ENCODE results near the gene RSBN1. TPM values are rescaled to one million over a fixed set of nuclear protein-coding genes. Genes with fewer than 3 reads are reported as not detected.
A peak's percentile ranks its signal among the peaks of the same experiment; 100 is the strongest.

The RSBN1 gene
- total and polyA plus RNA-seq, 10 of the 15 experiments (the other 5 are each of a cell fraction or from before 2014, with no cell fraction given): 2.9 to 26.8 (median 11.5) TPM

- H4K20me1 ChIP-seq (ENCODE audit: control insufficient read depth, insufficient read depth): no peaks in the 10 kb centered on the region
- TF ChIP-seq PAX5 (IDR thresholded peaks at IDR 0.05; ENCODE audit: borderline replicate concordance, low read depth, low read length): no peak
- TF ChIP-seq BHLHE40 (IDR thresholded peaks at IDR 0.05; ENCODE audit: borderline replicate concordance in 1 of 2, low read depth in 2 of 2, low read length in 1 of 2): 0 out of 4 replicates have a peak, but pooled peaks of 1 of the 2 experiments have one; percentile 11
- TF ChIP-seq EP300 (IDR thresholded peaks at IDR 0.05; ENCODE audit: borderline replicate concordance in 1 of 2, control insufficient read depth in 1 of 2, low read depth in 2 of 2, low read length in 2 of 2): no peak
- TF ChIP-seq ZNF24 (IDR thresholded peaks at IDR 0.05): 0 out of 2 replicates have a peak, but pooled peaks have one; percentile 18
- 0 out of 2 replicates have a peak, but pooled peaks have one; percentile 13 for TF ChIP-seq ATF7 (IDR thresholded peaks at IDR 0.05; ENCODE audit: low read depth)
- TF ChIP-seq MEF2A (IDR thresholded peaks at IDR 0.05; ENCODE audit: insufficient read depth, low read depth, low read length): no peak
- 0 out of 2 replicates have a peak, but pooled peaks have one; percentile 15 for TF ChIP-seq RELB (IDR thresholded peaks at IDR 0.05; ENCODE audit: low read depth)
- TF ChIP-seq ZZZ3 (IDR thresholded peaks at IDR 0.05; ENCODE audit: control insufficient read depth, insufficient read length, low read depth): no peak
- peak; percentile 56; the same call in 1 of the 2 replicates for TF ChIP-seq RUNX3 (IDR thresholded peaks at IDR 0.05; ENCODE audit: low read length)
- TF ChIP-seq NFXL1 (IDR thresholded peaks at IDR 0.05; ENCODE audit: borderline replicate concordance): no peak
- TF ChIP-seq TBL1XR1 (IDR thresholded peaks at IDR 0.05; ENCODE audit: low read depth, low read length): peak; percentile 11; the same call in 1 of the 2 replicates
- peak; percentile 73; the same call in 1 of the 2 replicates for TF ChIP-seq NFIC (IDR thresholded peaks at IDR 0.05; ENCODE audit: low read depth, low read length)
- TF ChIP-seq, protein P1, sequence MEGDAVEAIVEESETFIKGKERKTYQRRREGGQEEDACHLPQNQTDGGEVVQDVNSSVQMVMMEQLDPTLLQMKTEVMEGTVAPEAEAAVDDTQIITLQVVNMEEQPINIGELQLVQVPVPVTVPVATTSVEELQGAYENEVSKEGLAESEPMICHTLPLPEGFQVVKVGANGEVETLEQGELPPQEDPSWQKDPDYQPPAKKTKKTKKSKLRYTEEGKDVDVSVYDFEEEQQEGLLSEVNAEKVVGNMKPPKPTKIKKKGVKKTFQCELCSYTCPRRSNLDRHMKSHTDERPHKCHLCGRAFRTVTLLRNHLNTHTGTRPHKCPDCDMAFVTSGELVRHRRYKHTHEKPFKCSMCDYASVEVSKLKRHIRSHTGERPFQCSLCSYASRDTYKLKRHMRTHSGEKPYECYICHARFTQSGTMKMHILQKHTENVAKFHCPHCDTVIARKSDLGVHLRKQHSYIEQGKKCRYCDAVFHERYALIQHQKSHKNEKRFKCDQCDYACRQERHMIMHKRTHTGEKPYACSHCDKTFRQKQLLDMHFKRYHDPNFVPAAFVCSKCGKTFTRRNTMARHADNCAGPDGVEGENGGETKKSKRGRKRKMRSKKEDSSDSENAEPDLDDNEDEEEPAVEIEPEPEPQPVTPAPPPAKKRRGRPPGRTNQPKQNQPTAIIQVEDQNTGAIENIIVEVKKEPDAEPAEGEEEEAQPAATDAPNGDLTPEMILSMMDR (IDR thresholded peaks at IDR 0.05 in 2 of 3, conservative IDR thresholded peaks at IDR 0.05 in 1 of 3; ENCODE audit: control insufficient read depth in 2 of 3, extremely low read depth in 1 of 3, insufficient read depth in 1 of 3, low read depth in 3 of 3, low read length in 3 of 3): no peak
- TF ChIP-seq CBFB (IDR thresholded peaks at IDR 0.05; ENCODE audit: low read depth): no peak
- no peak for TF ChIP-seq RB1 (IDR thresholded peaks at IDR 0.05; ENCODE audit: borderline replicate concordance)
- TF ChIP-seq MEF2B (IDR thresholded peaks at IDR 0.05; ENCODE audit: partially characterized antibody, poor library complexity, severe bottlenecking): peak; percentile 45
- TF ChIP-seq GABPA (IDR thresholded peaks at IDR 0.05; ENCODE audit: low read depth): no peak
- TF ChIP-seq FOXM1 (IDR thresholded peaks at IDR 0.05; ENCODE audit: low read depth, low read length): peak; percentile 22; the same call in 1 of the 2 replicates
- TF ChIP-seq NBN (IDR thresholded peaks at IDR 0.05): no peak
- TF ChIP-seq IRF3 (IDR thresholded peaks at IDR 0.05): no peak
Measured at GRCh38 chr1:113800487-113800886, 11.8 kb downstream of the RSBN1 start.

More at GRCh38 chr1:113800487-113800886, 11.8 kb downstream of the RSBN1 start:
- H3K9me3 ChIP-seq (replicated peaks; ENCODE audit: control insufficient read depth, insufficient read depth, low read length): peaks cover 7% of the 10 kb centered on the region
- in situ Hi-C loops (cut with MboI) (no loop called here), intact Hi-C loops (cut with micrococcal nuclease; ENCODE audit: unreplicated experiment) (no loop called here)
- peaks cover 14% of the 10 kb centered on the region for H3K4me1 ChIP-seq (ENCODE audit: control insufficient read depth, insufficient read depth, low read length)
- peaks cover 64% of the 10 kb centered on the region for H3K79me2 ChIP-seq (ENCODE audit: control insufficient read depth, insufficient read depth, low read length)
- H2AFZ ChIP-seq (ENCODE audit: control insufficient read depth, low read depth, low read length): no peak overlapping the region
- no peaks in the 10 kb centered on the region for H3K27me3 ChIP-seq (replicated peaks in 1 of 2; ENCODE audit: control insufficient read depth in 2 of 2, insufficient read depth in 2 of 2, low read length in 1 of 2)
- H3K36me3 ChIP-seq (ENCODE audit: control insufficient read depth in 2 of 2, insufficient read depth in 2 of 2, low read length in 1 of 2): peaks cover 0 to 9% of the 10 kb centered on the region in 2 experiments; a peak in 2 of 4 replicates
- DNase-seq (ENCODE audit: low read depth, low spot score): no peak
- H3K4me2 ChIP-seq (ENCODE audit: control insufficient read depth, insufficient read depth): peak overlapping the region; percentile 17; the same call in 1 of the 2 replicates
- no peak overlapping the region for H3K27ac ChIP-seq (ENCODE audit: control insufficient read depth, insufficient read depth)
- peak; percentile 62 for ATAC-seq
- WGBS (ENCODE audit: insufficient coverage, insufficient replicate concordance, low lambda C conversion rate, missing lambda C conversion rate): 25% methylated on average over 3 of the region's 3 CpGs
- H3K4me3 ChIP-seq: 0 out of 2 replicates have a peak overlapping the region, but pooled peaks have one; percentile 6
- ChIA-PET SMC1A (ENCODE audit: uncharacterized antibody, unreplicated experiment) (interaction anchor here (0.6 to 10.5 kb wide), 6 partner anchors 11 to 103 kb away, joined by 3 to 134 read pairs (median 6); partner anchors contain the start of gene PHTF1), RAD21 (ENCODE audit: unreplicated experiment) (interaction anchor here (1.2 to 1.8 kb wide), 3 partner anchors 11 to 47 kb away, joined by 3 to 7 read pairs (median 7); no protein-coding TSS in a partner anchor), POLR2A (interaction anchor here (1.6 to 1.8 kb wide), 3 partner anchors 11 to 40 kb away, joined by 4 to 8 read pairs (median 7); partner anchors contain the start of gene RSBN1), CTCF (interaction anchor here (1.1 to 1.6 kb wide), 6 partner anchors 9 to 163 kb away, joined by 3 to 5 read pairs (median 4); no protein-coding TSS in a partner anchor)
- FAIRE-seq: no peak
- H3K9ac ChIP-seq (ENCODE audit: control insufficient read depth, insufficient read depth, low read length): no peak overlapping the region
- no TSS peak for BruUV-seq (replicated peaks)

Measured in GM12878 (cell line).